ENCODE measurements around the gene TBCD. TPM values are rescaled to one million over a fixed set of nuclear protein-coding genes. Genes with fewer than 3 reads are reported as not detected.

Gene TBCD
- total and polyA plus RNA-seq, 4 donors = 56.3 to 140 (median 92.8) TPM

- no peaks in the 10 kb centered on the region for H3K9me3 ChIP-seq (ENCODE audit: control insufficient read depth, insufficient read depth, low read length)
- 100% methylated on average over 14 of the region's 14 CpGs for WGBS (ENCODE audit: insufficient coverage)
- H3K27ac ChIP-seq (ENCODE audit: low read depth, low read length) = no peak overlapping the region
Measured at GRCh38 chr17:82870541-82870940, 118.7 kb downstream of the TBCD start.

GRCh38 chr17:82871056-82871775, 119.4 kb downstream of the TBCD start:
- Histone ChIP-seq H3K27me3 (ENCODE audit: control insufficient read depth, insufficient read depth, low read length) (no peaks in the 10 kb centered on the region), H3K4me3 (ENCODE audit: low read depth, low read length) (no peak overlapping the region), H3K9me3 (ENCODE audit: control insufficient read depth, insufficient read depth, low read length) (no peaks in the 10 kb centered on the region), H3K27ac (ENCODE audit: low read depth, low read length) (no peak overlapping the region), H3K4me1 (ENCODE audit: control insufficient read depth, insufficient read depth, low read length) (peaks cover 25% of the 10 kb centered on the region), H3K36me3 (ENCODE audit: control insufficient read depth, insufficient read depth, low read length) (peaks cover 75% of the 10 kb centered on the region)
- DNase-seq (ENCODE audit: low read depth in 4 of 6, low spot score in 6 of 6) = no peak
- 85% methylated on average over 31 of the region's 31 CpGs for WGBS (ENCODE audit: insufficient coverage)

More at GRCh38 chr17:82870541-82870940, 118.7 kb downstream of the TBCD start:
- no peaks in the 10 kb centered on the region for H3K27me3 ChIP-seq (ENCODE audit: control insufficient read depth, insufficient read depth, low read length)
- DNase-seq (ENCODE audit: low read depth in 4 of 6, low spot score in 6 of 6) = no peak
- peaks cover 28% of the 10 kb centered on the region for H3K4me1 ChIP-seq (ENCODE audit: control insufficient read depth, insufficient read depth, low read length)
- H3K4me3 ChIP-seq (ENCODE audit: low read depth, low read length) = no peak overlapping the region
- H3K36me3 ChIP-seq (ENCODE audit: control insufficient read depth, insufficient read depth, low read length) = peaks cover 74% of the 10 kb centered on the region

- peaks cover 22% of the 10 kb centered on the region for H3K4me1 ChIP-seq (ENCODE audit: control insufficient read depth, insufficient read depth, low read length)
- H3K27ac ChIP-seq (ENCODE audit: low read depth, low read length) = no peak overlapping the region
- no peak for DNase-seq (ENCODE audit: low read depth in 4 of 6, low spot score in 6 of 6)
- WGBS (ENCODE audit: insufficient coverage) = 84% methylated on average over 41 of the region's 41 CpGs
- H3K27me3 ChIP-seq (ENCODE audit: control insufficient read depth, insufficient read depth, low read length) = no peaks in the 10 kb centered on the region
- H3K4me3 ChIP-seq (ENCODE audit: low read depth, low read length) = no peak overlapping the region
- H3K36me3 ChIP-seq (ENCODE audit: control insufficient read depth, insufficient read depth, low read length) = peaks cover 68% of the 10 kb centered on the region
- no peaks in the 10 kb centered on the region for H3K9me3 ChIP-seq (ENCODE audit: control insufficient read depth, insufficient read depth, low read length)
Measured at GRCh38 chr17:82871776-82872561, 120.1 kb downstream of the TBCD start.

GRCh38 chr17:82872591-82873520, 121.0 kb downstream of the TBCD start:
- Histone ChIP-seq H3K4me3 (ENCODE audit: low read depth, low read length) (no peak overlapping the region), H3K27me3 (ENCODE audit: control insufficient read depth, insufficient read depth, low read length) (no peaks in the 10 kb centered on the region), H3K36me3 (ENCODE audit: control insufficient read depth, insufficient read depth, low read length) (peaks cover 63% of the 10 kb centered on the region), H3K9me3 (ENCODE audit: control insufficient read depth, insufficient read depth, low read length) (no peaks in the 10 kb centered on the region), H3K27ac (ENCODE audit: low read depth, low read length) (no peak overlapping the region), H3K4me1 (ENCODE audit: control insufficient read depth, insufficient read depth, low read length) (peaks cover 14% of the 10 kb centered on the region)
- DNase-seq (ENCODE audit: low read depth in 4 of 6, low spot score in 6 of 6) = no peak
- 78% methylated on average over 33 of the region's 33 CpGs for WGBS (ENCODE audit: insufficient coverage)

- 90% methylated on average over 19 of the region's 19 CpGs for WGBS (ENCODE audit: insufficient coverage)
- Histone ChIP-seq H3K27me3 (ENCODE audit: control insufficient read depth, insufficient read depth, low read length) (no peaks in the 10 kb centered on the region), H3K4me1 (ENCODE audit: control insufficient read depth, insufficient read depth, low read length) (peaks cover 11% of the 10 kb centered on the region), H3K9me3 (ENCODE audit: control insufficient read depth, insufficient read depth, low read length) (no peaks in the 10 kb centered on the region), H3K36me3 (ENCODE audit: control insufficient read depth, insufficient read depth, low read length) (peaks cover 59% of the 10 kb centered on the region), H3K4me3 (ENCODE audit: low read depth, low read length) (no peak overlapping the region), H3K27ac (ENCODE audit: low read depth, low read length) (no peak overlapping the region)
- DNase-seq (ENCODE audit: low read depth in 4 of 6, low spot score in 6 of 6) = no peak
Measured at GRCh38 chr17:82873521-82873920, 121.7 kb downstream of the TBCD start.

- WGBS (ENCODE audit: insufficient coverage) = 90% methylated on average over 34 of the region's 34 CpGs
- Histone ChIP-seq H3K36me3 (ENCODE audit: control insufficient read depth, insufficient read depth, low read length) (peaks cover 57% of the 10 kb centered on the region), H3K4me3 (ENCODE audit: low read depth, low read length) (no peak overlapping the region), H3K27ac (ENCODE audit: low read depth, low read length) (no peak overlapping the region), H3K4me1 (ENCODE audit: control insufficient read depth, insufficient read depth, low read length) (peaks cover 11% of the 10 kb centered on the region), H3K27me3 (ENCODE audit: control insufficient read depth, insufficient read depth, low read length) (no peaks in the 10 kb centered on the region), H3K9me3 (ENCODE audit: control insufficient read depth, insufficient read depth, low read length) (no peaks in the 10 kb centered on the region)
- no peak for DNase-seq (ENCODE audit: low read depth in 4 of 6, low spot score in 6 of 6)
Measured at GRCh38 chr17:82874011-82874835, 122.4 kb downstream of the TBCD start.

- Histone ChIP-seq H3K9me3 (ENCODE audit: control insufficient read depth, insufficient read depth, low read length) (no peaks in the 10 kb centered on the region), H3K36me3 (ENCODE audit: control insufficient read depth, insufficient read depth, low read length) (peaks cover 48% of the 10 kb centered on the region), H3K27me3 (ENCODE audit: control insufficient read depth, insufficient read depth, low read length) (no peaks in the 10 kb centered on the region), H3K27ac (ENCODE audit: low read depth, low read length) (no peak overlapping the region), H3K4me3 (ENCODE audit: low read depth, low read length) (no peak overlapping the region), H3K4me1 (ENCODE audit: control insufficient read depth, insufficient read depth, low read length) (peaks cover 9% of the 10 kb centered on the region)
- WGBS (ENCODE audit: insufficient coverage) = 66% methylated on average over 19 of the region's 19 CpGs
- DNase-seq (ENCODE audit: low read depth in 4 of 6, low spot score in 6 of 6) = no peak
Measured at GRCh38 chr17:82875407-82875856, 123.6 kb downstream of the TBCD start.

- Histone ChIP-seq H3K4me3 (ENCODE audit: low read depth, low read length) (no peak overlapping the region), H3K36me3 (ENCODE audit: control insufficient read depth, insufficient read depth, low read length) (peaks cover 47% of the 10 kb centered on the region), H3K27ac (ENCODE audit: low read depth, low read length) (no peak overlapping the region), H3K27me3 (ENCODE audit: control insufficient read depth, insufficient read depth, low read length) (no peaks in the 10 kb centered on the region), H3K4me1 (ENCODE audit: control insufficient read depth, insufficient read depth, low read length) (peaks cover 16% of the 10 kb centered on the region), H3K9me3 (ENCODE audit: control insufficient read depth, insufficient read depth, low read length) (no peaks in the 10 kb centered on the region)
- DNase-seq (ENCODE audit: low read depth in 4 of 6, low spot score in 6 of 6) = no peak
- 71% methylated on average over 12 of the region's 18 CpGs for WGBS (ENCODE audit: insufficient coverage)
Measured at GRCh38 chr17:82876149-82876548, 124.3 kb downstream of the TBCD start.
